GM18867 (cell line): ENCODE results near the gene PLXDC1.
"Not testable (repeated sequence)": the region's sequence is repeated elsewhere in the genome, so short reads cannot be mapped to it uniquely, and the experiment has no call there.

Experiments
- ATAC-seq: cut with Tn5 transposase; IDR thresholded peaks from one replicate; pipeline ENCODE4 v1.9.1; 2021; ENCODE audit warnings: mild to moderate bottlenecking, moderate library complexity; ENCODE audit not compliant: unreplicated experiment

PLXDC1 gene

DNA sequence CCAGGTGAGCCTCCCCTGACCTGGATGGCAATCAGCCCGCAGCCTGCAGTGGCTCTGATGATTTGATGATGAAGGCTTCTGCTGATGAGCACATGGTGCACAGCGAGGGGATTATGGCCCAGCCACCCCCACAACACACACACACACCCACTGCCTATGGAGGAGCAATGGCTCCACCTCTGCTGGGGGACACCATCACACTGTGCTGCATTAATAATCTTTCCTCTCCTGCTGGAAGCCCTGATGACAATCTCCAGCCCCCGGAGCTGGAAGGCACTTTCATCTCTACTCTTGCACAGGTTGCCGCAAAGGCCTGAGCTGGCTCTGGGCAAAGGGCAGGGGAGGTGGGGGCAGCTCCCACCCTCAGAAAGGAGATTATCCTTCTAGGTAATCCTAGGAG is 79.9 kb downstream of the PLXDC1 start:
- no peak for ATAC-seq

DNA sequence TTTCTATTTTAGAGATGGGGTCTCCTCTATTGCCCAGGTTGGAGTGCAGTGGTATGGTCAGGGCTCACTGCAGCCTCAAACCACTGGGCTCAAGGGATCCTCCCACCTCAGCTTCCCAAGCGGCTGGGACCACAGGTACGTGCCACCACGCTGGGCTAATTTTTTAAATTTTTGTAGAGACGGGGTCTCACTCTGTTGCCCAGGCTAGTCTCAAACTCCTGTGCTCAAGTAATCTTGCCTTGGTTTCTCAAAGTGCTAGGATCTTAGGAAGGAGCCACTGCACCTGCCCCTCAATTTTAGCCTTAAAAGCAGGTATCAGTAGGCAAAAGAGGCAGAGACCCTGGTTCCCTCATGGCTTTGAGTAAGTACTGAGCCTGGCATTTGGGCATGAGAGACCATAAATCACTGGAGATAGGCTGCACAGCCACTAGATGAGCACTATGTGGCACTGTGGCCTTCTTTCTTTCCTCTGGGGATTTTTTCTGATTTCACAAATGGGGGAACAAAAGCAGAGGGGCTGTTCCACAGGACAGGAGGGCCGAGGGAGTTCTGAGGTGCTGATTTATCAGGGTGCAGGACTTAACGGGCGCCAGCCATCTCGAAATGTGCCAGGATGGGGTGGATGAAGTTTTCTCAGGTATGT is 82.2 kb downstream of the PLXDC1 start:
- no peak for ATAC-seq

DNA sequence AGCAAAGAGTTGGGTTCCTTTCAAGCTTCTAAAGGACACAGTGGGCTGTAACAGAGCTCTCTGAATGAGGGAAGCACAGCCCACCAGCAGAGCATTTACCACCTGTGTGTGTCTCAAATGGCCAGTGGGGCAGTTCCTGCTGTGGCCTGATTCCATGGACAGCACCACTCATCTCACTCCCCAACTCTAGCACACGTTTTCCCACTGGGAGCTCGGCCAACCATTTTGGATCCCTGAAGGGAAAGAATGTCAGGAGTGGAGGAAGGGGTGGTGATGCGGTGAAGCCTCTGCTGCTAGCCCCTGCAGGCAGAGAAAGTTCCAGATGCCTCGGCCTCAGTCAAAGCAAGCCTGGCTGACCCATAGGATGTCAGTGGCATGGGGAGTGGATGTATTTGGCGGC is 86.6 kb downstream of the PLXDC1 start:
- no peak for ATAC-seq

DNA sequence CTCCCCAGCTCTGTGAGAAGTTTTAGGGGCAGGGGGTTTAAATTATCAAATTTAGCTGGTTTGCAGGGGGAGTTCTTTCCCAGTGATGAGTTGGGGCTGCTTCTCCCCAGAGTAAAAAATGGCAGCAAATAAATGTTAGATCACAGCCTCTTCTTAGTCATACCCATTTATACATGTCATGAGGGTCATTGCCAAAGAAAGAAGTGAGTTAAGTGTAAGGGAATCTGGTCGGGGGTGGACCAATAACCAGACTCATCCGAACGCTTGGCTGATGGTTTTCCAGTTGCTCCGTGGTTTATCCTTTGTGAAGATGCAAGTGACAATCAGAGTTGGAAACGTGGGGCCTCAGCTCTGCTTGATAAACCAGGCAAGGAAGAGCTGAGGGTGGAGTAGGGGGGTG is 87.1 kb downstream of the PLXDC1 start:
- no peak for ATAC-seq

- ATAC-seq: no peak
Measured at GRCh38 chr17:39063681-39064069, 87.8 kb downstream of the PLXDC1 start.

DNA sequence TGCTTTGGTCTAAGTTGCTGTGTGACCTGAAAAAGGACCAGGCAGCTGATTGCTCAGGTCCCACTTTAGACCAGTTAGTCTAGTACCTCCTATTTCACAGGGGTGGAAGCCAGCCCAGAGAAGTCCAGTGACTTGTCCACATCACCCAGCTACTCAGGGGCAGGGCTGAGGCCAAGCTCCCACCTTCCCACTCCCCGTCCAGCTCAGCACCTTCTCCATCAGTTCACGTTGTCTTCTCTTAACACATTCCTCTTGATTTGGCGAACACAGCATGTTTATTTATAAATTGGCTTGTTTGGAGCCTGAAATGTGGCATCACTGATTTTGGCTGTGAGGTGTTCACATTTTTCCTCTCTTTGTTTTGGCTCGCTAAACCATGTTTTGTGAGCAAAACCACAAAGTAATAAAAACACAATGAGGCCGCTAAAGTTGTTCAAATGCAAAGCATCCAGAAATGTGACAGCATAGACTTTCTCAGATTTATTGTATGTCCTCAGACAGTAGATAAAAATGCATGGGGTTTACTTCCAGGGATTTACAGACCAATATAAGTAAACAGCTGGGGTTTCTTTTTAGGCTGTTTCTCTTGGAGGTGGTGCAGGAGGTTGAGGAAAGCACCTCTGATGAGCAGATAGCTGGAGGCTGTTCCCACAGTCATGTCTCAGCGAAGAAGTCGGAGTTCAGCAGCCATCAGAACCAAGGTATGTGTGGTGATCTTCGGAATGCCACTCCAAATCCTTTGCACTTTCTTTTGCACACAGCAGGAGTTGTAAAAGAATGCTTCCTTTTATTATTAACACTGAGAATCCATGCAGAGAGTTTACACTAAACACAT is 88.4 kb downstream of the PLXDC1 start:
- ATAC-seq: no peak

- ATAC-seq: no peak
Measured at GRCh38 chr17:39058524-39058923, 92.9 kb downstream of the PLXDC1 start.

GRCh38 chr17:39057701-39058206 is 93.7 kb downstream of the PLXDC1 start:
- no peak for ATAC-seq

DNA sequence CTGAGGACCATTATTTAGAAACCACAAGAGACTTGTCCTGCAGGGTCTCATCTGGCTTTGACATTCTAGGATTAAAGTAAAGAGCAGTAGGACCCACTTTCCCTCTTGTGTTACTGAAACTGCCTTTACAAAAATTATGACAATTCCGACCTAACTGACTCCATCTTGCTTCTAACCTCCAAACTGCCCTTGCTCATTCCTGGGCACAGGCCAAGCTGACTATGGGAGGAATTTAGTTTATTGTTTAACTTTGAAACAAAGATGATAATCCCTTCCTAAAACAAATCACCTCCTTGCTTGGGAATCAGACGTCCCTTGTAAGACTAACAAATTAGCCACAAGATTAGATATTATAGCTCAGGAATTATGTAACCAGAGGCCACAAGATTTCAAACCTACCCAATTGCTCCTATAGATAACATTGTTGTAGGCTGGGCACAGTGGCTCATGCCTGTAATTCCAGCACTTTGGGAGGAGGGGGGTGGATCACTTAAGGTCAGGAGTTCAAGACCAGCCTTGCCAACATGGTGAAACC is 97.3 kb downstream of the PLXDC1 start:
- no peak for ATAC-seq

GRCh38 chr17:39052423-39052822 is 99.0 kb downstream of the PLXDC1 start:
- ATAC-seq: not testable (repeated sequence)

GRCh38 chr17:39051001-39051585 is 100.3 kb downstream of the PLXDC1 start:
- ATAC-seq: no peak

- ATAC-seq: no peak
Measured at GRCh38 chr17:39045948-39046679, 105.3 kb downstream of the PLXDC1 start.

- no peak for ATAC-seq
Measured at GRCh38 chr17:39036009-39036408, 115.4 kb downstream of the PLXDC1 start.

DNA sequence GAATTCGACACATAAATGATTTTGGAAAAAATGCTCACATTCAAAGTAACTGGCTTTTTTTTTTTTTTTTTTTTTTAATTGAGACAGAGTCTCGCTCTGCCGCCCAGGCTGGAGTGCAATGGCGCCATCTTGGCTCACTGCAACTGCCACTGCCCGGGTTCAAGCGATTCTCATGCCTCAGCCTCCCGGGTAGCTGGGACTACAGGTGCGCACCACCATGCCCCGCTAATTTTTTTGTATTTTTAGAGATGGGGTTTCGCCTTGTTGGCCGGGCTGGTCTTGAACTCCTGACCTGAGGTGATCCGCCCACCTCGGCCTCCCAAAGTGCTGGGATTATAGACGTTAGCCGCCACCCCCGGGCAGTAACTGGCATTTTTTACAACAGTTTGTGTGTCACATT is 115.9 kb downstream of the PLXDC1 start:
- ATAC-seq: not testable (repeated sequence)

DNA sequence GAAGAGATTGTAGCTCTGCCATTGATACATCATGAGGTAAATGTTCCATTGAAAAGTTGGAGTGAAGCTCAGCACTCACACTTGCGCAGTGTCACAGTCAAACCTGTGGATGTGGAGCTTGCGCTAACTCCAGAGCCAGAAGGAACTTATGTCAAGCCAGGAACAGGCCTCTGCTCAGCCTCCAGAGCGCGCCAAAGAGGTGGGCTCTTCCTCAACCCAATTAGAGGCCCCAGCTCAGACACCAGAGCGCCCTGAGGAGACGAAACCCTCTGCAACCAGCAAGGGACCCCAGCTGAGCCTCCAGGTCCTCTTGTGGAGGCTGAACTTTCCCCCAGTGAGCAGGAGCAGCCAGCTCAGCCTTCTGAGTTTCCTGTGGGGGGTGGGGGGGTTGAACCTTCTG is 122.7 kb downstream of the PLXDC1 start:
- no peak for ATAC-seq

DNA sequence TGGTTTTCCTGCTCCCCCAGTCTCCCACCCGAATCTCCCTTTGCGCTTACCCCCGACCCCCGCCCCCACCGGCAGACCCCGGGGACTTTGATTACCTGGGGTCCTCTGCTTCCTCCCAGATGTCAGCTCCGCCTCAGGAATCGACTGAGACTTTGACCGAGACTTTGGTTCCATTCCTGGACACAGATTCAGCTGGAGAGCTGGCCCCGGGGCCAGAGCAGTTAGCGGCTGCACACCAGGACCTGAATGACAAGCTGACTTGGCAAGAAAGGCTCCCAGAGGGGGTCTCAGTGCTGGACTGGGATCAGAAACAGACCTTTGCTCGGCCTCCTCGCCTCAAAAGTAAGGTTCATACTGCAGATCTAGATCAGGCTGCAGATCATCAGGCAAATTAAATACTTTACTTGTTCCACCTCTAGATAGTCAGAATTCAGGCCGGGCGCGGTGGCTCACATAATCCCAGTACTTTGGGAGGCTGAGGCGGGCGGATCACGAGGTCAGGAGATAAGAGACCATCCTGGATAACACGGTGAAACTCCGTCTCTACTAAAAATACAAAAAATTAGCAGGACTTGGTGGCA is 123.9 kb downstream of the PLXDC1 start:
- ATAC-seq: no peak

GRCh38 chr17:39026980-39027451 is 124.4 kb downstream of the PLXDC1 start:
- ATAC-seq: no peak

- ATAC-seq: not testable (repeated sequence)
Measured at GRCh38 chr17:39026346-39026745, 125.1 kb downstream of the PLXDC1 start.

DNA sequence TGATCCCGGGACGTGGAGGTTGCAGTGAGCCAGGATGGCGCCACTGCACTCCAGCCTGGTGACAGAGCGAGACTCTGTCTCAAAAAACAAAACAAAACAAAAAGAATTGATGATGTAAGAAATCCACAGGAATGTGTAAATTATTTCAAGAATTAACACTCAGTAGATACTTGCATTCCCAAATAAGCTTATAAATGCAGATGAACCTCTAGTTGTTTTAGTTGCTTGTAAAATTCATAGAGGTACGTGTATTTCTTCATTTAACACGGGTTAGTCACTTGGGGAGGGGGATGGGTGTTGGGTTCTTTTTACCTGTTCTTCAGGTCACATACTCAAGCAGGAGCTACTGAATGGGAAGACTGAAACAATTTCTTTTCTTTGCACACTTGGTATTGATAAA is 128.5 kb downstream of the PLXDC1 start:
- ATAC-seq: no peak

DNA sequence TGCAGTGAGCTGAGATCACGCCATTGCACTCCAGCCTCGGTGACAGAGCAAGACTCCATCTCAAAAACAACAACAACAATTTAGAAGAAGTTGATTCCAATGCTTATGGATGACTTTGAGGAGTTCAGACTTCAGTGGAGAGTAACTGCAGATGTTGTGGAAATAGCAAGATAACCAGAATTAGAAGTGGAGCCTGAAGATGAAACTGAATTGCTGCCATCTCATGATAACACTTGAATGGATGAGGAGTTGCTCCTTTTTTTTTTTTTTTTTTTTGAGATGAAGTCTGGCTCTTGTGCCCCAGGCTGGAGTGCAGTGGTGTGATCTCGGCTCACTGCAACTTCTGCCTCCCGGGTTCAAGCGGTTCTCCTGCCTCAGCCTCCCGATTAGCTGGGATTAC is 131.4 kb downstream of the PLXDC1 start:
- ATAC-seq: not testable (repeated sequence)
